Neural cell (in vitro differentiated cells): Measurements from ENCODE around the gene RASGRP2. TPM values are rescaled to one million over a fixed set of nuclear protein-coding genes. Genes with fewer than 3 reads are reported as not detected.

Experiments
- H2AFZ ChIP-seq: fragments of 200-600, 300-800 bp; sonication (generic), shearing (Covaris generic); 2 replicates; pipeline ENCODE4 v1.6.0; 2014; ENCODE audit warnings: low read depth, mild to moderate bottlenecking, antibody characterized with exemption, low read length, moderate library complexity
- H3F3A ChIP-seq: fragments of 200-600 bp; shearing (Covaris generic); 2 replicates; pipeline ENCODE4 v1.6.1; 2016; ENCODE audit warnings: mild to moderate bottlenecking, moderate library complexity, mixed read lengths, antibody characterized with exemption, low read length; ENCODE audit not compliant: insufficient read depth, poor library complexity, severe bottlenecking
- H3K27ac ChIP-seq: fragments of 200-600, 300-800 bp; sonication (generic), shearing (Covaris generic); 2 replicates; pipeline ENCODE4 v1.5.1; 2014; ENCODE audit warnings: mild to moderate bottlenecking, low read length, moderate library complexity
- H3K27me3 ChIP-seq: fragments of 300-800, 200-600 bp; sonication (generic), shearing (Covaris generic); 2 replicates; pipeline ENCODE4 v1.6.0; 2014; ENCODE audit warnings: mild to moderate bottlenecking, low read depth, low read length, moderate library complexity; ENCODE audit not compliant: insufficient read depth
- H3K36me3 ChIP-seq: fragments of 300-800, 200-600 bp; sonication (generic), shearing (Covaris generic); 2 replicates; pipeline ENCODE4 v1.5.1; 2014; ENCODE audit warnings: mild to moderate bottlenecking, antibody characterized with exemption, low read length, moderate library complexity; ENCODE audit not compliant: insufficient read depth
- H3K4me2 ChIP-seq: fragments of 300-800, 200-600 bp; sonication (generic), shearing (Covaris generic); 2 replicates; pipeline ENCODE4 v1.6.0; 2014; ENCODE audit warnings: mild to moderate bottlenecking, low read length
- H3K4me3 ChIP-seq: fragments of 300-800, 200-600 bp; sonication (generic), shearing (Covaris generic); 2 replicates; pipeline ENCODE4 v1.5.1; 2014; ENCODE audit warnings: mild to moderate bottlenecking, low read length, moderate library complexity
- H3K79me2 ChIP-seq: fragments of 200-600 bp; shearing (Covaris generic); replicated peaks from 2 replicates; pipeline ENCODE4 v1.6.0; 2014; ENCODE audit warnings: mild to moderate bottlenecking, low read length, moderate library complexity; ENCODE audit not compliant: insufficient read depth
- H3K9ac ChIP-seq: fragments of 300-800, 200-600 bp; sonication (generic), shearing (Covaris generic); 2 replicates; pipeline ENCODE4 v1.6.1; 2016; ENCODE audit warnings: mild to moderate bottlenecking, low read length, mixed read lengths
- H3K9me2 ChIP-seq: fragments of 200-600 bp; shearing (Covaris generic); 2 replicates; pipeline ENCODE4 v1.6.1; 2016; ENCODE audit warnings: mild to moderate bottlenecking, low read length, mixed read lengths; ENCODE audit not compliant: insufficient read depth
- H3K9me3 ChIP-seq: fragments of 200-600, 300-800 bp; sonication (generic), shearing (Covaris generic); 2 replicates; pipeline ENCODE4 v1.6.1; 2016; ENCODE audit warnings: mild to moderate bottlenecking, mixed run types, low read length, moderate library complexity, mixed read lengths
- H4K20me1 ChIP-seq: fragments of 200-600 bp; shearing (Covaris generic); 2 replicates; pipeline ENCODE4 v1.6.1; 2016; ENCODE audit warnings: mild to moderate bottlenecking, mixed run types; ENCODE audit not compliant: insufficient read depth
- CTCF ChIP-seq: fragments of 450-650 bp; IDR thresholded peaks from 2 replicates; pipeline ENCODE4 v1.5.1; 2014; ENCODE audit warnings: antibody characterized with exemption, mild to moderate bottlenecking, moderate library complexity; ENCODE audit not compliant: poor library complexity, severe bottlenecking
- EP300 ChIP-seq: fragments of 450-650 bp; conservative IDR thresholded peaks from 2 replicates; pipeline ENCODE4 v1.6.1; 2014; ENCODE audit warnings: antibody characterized with exemption, mild to moderate bottlenecking, moderate library complexity; ENCODE audit not compliant: poor library complexity, severe bottlenecking
- EZH2 ChIP-seq: fragments of 200-600, 300-800 bp; shearing (Covaris generic), sonication (generic); IDR thresholded peaks from 2 replicates; pipeline ENCODE4 v1.6.1; 2014; ENCODE audit warnings: antibody characterized with exemption, low read length, borderline replicate concordance, mild to moderate bottlenecking; ENCODE audit not compliant: insufficient read depth, poor library complexity, severe bottlenecking
- MXI1 ChIP-seq: fragments of 450-650 bp; conservative IDR thresholded peaks from 2 replicates; pipeline ENCODE4 v1.6.1; 2014; ENCODE audit warnings: antibody characterized with exemption, mild to moderate bottlenecking; ENCODE audit not compliant: poor library complexity, severe bottlenecking
- POLR2AphosphoS5 ChIP-seq: IDR thresholded peaks from 2 replicates; pipeline ENCODE4 v1.6.1; 2012
- RAD21 ChIP-seq: fragments of 450-650 bp; conservative IDR thresholded peaks from 2 replicates; pipeline ENCODE4 v1.6.1; 2014; ENCODE audit warnings: antibody characterized with exemption, mild to moderate bottlenecking, moderate library complexity
- SMC3 ChIP-seq: fragments of 450-650 bp; conservative IDR thresholded peaks from 2 replicates; pipeline ENCODE4 v1.6.1; 2014; ENCODE audit warnings: antibody characterized with exemption, mild to moderate bottlenecking, moderate library complexity; ENCODE audit not compliant: poor library complexity
- TAF1 ChIP-seq: IDR thresholded peaks from 2 replicates; pipeline ENCODE4 v1.6.1; 2012; ENCODE audit warnings: low read depth
- polyA plus RNA-seq: library from polyadenylated mRNA; depleted of rRNA; stranded (reverse); fragments of >200 nt; gene quantifications from 2 replicates; pipeline ENCODE4 v1.2.3, GENCODE V29; 2014
- TF ChIP-seq, protein P1 (sequence below): IDR thresholded peaks from 2 replicates; pipeline ENCODE4 v1.6.1; 2012; ENCODE audit warnings: borderline replicate concordance

The RASGRP2 gene
- polyA plus RNA-seq, 1 donor from 2014 or later, result 4.5 TPM

- H3K4me3 ChIP-seq, result no peak overlapping the region
- H3K4me2 ChIP-seq, result no peak overlapping the region
- peaks cover 23% of the 10 kb centered on the region for H3K36me3 ChIP-seq
- no peaks in the 10 kb centered on the region for H3K9me3 ChIP-seq
- peaks cover 5% of the 10 kb centered on the region for H4K20me1 ChIP-seq
- TF ChIP-seq EP300 (no peak), EZH2 (no peak), RAD21 (no peak), POLR2AphosphoS5 (no peak), SMC3 (no peak), MXI1 (no peak), TAF1 (no peak)
- TF ChIP-seq, protein P1, sequence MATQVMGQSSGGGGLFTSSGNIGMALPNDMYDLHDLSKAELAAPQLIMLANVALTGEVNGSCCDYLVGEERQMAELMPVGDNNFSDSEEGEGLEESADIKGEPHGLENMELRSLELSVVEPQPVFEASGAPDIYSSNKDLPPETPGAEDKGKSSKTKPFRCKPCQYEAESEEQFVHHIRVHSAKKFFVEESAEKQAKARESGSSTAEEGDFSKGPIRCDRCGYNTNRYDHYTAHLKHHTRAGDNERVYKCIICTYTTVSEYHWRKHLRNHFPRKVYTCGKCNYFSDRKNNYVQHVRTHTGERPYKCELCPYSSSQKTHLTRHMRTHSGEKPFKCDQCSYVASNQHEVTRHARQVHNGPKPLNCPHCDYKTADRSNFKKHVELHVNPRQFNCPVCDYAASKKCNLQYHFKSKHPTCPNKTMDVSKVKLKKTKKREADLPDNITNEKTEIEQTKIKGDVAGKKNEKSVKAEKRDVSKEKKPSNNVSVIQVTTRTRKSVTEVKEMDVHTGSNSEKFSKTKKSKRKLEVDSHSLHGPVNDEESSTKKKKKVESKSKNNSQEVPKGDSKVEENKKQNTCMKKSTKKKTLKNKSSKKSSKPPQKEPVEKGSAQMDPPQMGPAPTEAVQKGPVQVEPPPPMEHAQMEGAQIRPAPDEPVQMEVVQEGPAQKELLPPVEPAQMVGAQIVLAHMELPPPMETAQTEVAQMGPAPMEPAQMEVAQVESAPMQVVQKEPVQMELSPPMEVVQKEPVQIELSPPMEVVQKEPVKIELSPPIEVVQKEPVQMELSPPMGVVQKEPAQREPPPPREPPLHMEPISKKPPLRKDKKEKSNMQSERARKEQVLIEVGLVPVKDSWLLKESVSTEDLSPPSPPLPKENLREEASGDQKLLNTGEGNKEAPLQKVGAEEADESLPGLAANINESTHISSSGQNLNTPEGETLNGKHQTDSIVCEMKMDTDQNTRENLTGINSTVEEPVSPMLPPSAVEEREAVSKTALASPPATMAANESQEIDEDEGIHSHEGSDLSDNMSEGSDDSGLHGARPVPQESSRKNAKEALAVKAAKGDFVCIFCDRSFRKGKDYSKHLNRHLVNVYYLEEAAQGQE, result no peak
- H2AFZ ChIP-seq, result no peak overlapping the region
- H3K79me2 ChIP-seq, result no peaks in the 10 kb centered on the region
- H3F3A ChIP-seq, result no peaks in the 10 kb centered on the region
- H3K27me3 ChIP-seq, result no peaks in the 10 kb centered on the region
- no peak overlapping the region for H3K27ac ChIP-seq
- H3K9me2 ChIP-seq, result no peaks in the 10 kb centered on the region
- H3K9ac ChIP-seq, result no peak overlapping the region
Observed at GRCh38 chr11:64765291-64765850, 21.4 kb upstream of the RASGRP2 start.

DNA sequence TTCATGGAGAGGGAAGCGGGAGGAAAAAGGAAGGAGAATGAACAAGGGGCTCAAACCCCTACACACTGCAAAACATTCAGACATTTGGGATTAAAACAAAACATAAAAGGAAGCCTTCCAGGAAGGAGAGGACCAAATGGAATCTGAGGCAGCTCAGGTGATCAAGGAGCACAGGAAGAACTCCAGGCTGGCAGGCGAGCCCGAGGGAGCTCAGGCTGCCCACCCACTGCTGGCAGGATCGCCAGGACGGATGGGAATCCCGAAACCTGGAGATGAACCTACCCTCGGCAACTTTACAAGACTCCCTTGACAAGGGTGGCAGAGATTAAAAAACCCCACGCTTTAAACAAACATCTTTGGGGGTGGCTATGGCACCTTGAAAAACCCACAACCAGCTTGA lies 20.8 kb upstream of the RASGRP2 start:
- Histone ChIP-seq H3K4me3 (no peak overlapping the region), H3K9me2 (no peaks in the 10 kb centered on the region), H3K36me3 (peaks cover 17% of the 10 kb centered on the region), H3K79me2 (no peaks in the 10 kb centered on the region), H4K20me1 (peaks cover 5% of the 10 kb centered on the region), H3K9ac (no peak overlapping the region), H3K27me3 (no peaks in the 10 kb centered on the region), H3K27ac (no peak overlapping the region), H3K9me3 (no peaks in the 10 kb centered on the region), H2AFZ (no peak overlapping the region), H3K4me2 (no peak overlapping the region), H3F3A (no peaks in the 10 kb centered on the region)
- TF ChIP-seq CTCF (no peak), POLR2AphosphoS5 (no peak), RAD21 (no peak), EP300 (no peak), EZH2 (no peak), MXI1 (no peak), SMC3 (no peak)
